GM12891 (cell line): Measurements from ENCODE around the gene PIP5K1C.

Experiments used
- POLR2A ChIP-seq: IDR thresholded peaks from 2 replicates; pipeline ENCODE4 v1.6.1; 2011; ENCODE audit warnings: low read depth, low read length, control low read depth
- POLR2AphosphoS5 ChIP-seq: IDR thresholded peaks from 2 replicates; pipeline ENCODE4 v1.6.1; 2011; ENCODE audit warnings: low read depth, low read length, control low read depth
- TAF1 ChIP-seq: IDR thresholded peaks from 2 replicates; pipeline ENCODE4 v1.6.1; 2011; ENCODE audit warnings: low read depth, low read length, control low read depth

GRCh38 chr19:3738477-3739220 lies 38.4 kb upstream of the PIP5K1C start:
- TF ChIP-seq POLR2AphosphoS5 (no peak), POLR2A (no peak), TAF1 (no peak)
